HEK293 (cell line): ENCODE measurements around the gene SULT2B1.

Experiments used
- CTCF ChIA-PET: fragments of 350-600 bp; formaldehyde crosslinking; extraction: SDS; loops from one replicate; lab custom pipeline; 2021; ENCODE audit warnings: antibody characterized with exemption; lab: Yijun Ruan, JAX
- POLR2A ChIA-PET: fragments of 300-600 bp; formaldehyde crosslinking; extraction: SDS; loops from one replicate; lab custom pipeline; 2020; ENCODE audit warnings: antibody characterized with exemption, inconsistent platforms; lab: Yijun Ruan, JAX
- H3K27ac ChIP-seq: fragments of 200-500 bp; sonication (Bioruptor generic); 2 replicates; pipeline ENCODE4 v1.5.1; 2014; ENCODE audit warnings: low read depth, low read length, control low read depth, inconsistent platforms; ENCODE audit errors: extremely low read depth
- H3K36me3 ChIP-seq, 2 experiments: fragments of 200-500 bp in 1 of 2; sonication (Bioruptor generic) in 1 of 2; 1 replicate in 1 of 2; 2 replicates in 1 of 2; pipeline ENCODE4 v1.5.1; 2014 to 2017; ENCODE audit warnings: inconsistent platforms in 2 of 2, low read length in 2 of 2; ENCODE audit not compliant: control insufficient read depth in 2 of 2, insufficient read depth in 1 of 2
- H3K4me1 ChIP-seq: fragments of 200-500 bp; sonication (Bioruptor generic); 2 replicates; pipeline ENCODE4 v1.5.1; 2014; ENCODE audit warnings: mild to moderate bottlenecking, low read length, inconsistent platforms; ENCODE audit not compliant: control insufficient read depth, insufficient read depth
- H3K4me3 ChIP-seq: 2 replicates; pipeline ENCODE4 v1.5.1; 2011; ENCODE audit warnings: low read depth, mild to moderate bottlenecking, control low read depth, low read length, moderate library complexity
- H3K9me3 ChIP-seq: fragments of 200-500 bp; sonication (Bioruptor generic); 2 replicates; pipeline ENCODE4 v1.5.1; 2014; ENCODE audit warnings: low read depth, low read length, inconsistent platforms; ENCODE audit not compliant: control insufficient read depth, insufficient read depth
- GLIS1 ChIP-seq: fragments of 450-650 bp; formaldehyde crosslinking; IDR thresholded peaks from 2 replicates; pipeline ENCODE4 v1.5.1; 2016; ENCODE audit warnings: missing biosample characterization, missing genetic modification characterization
- GLIS2 ChIP-seq: fragments of 450-650 bp; formaldehyde crosslinking; IDR thresholded peaks from 2 replicates; pipeline ENCODE4 v1.5.1; 2016; ENCODE audit warnings: missing biosample characterization, missing genetic modification characterization
- MZF1 ChIP-seq: fragments of 450-650 bp; formaldehyde crosslinking; IDR thresholded peaks from 2 replicates; pipeline ENCODE4 v1.5.1; 2017; ENCODE audit warnings: missing biosample characterization, missing genetic modification characterization, borderline replicate concordance
- SALL2 ChIP-seq: fragments of 450-650 bp; formaldehyde crosslinking; IDR thresholded peaks from 2 replicates; pipeline ENCODE4 v1.5.0; 2017; ENCODE audit warnings: missing biosample characterization, mild to moderate bottlenecking, missing genetic modification characterization, borderline replicate concordance
- ZBTB1 ChIP-seq: fragments of 450-650 bp; formaldehyde crosslinking; IDR thresholded peaks from 2 replicates; pipeline ENCODE4 v1.5.1; 2016; ENCODE audit warnings: missing biosample characterization, missing genetic modification characterization
- ZIC2 ChIP-seq: fragments of 450-650 bp; formaldehyde crosslinking; IDR thresholded peaks from 2 replicates; pipeline ENCODE4 v1.5.1; 2016; ENCODE audit warnings: missing biosample characterization, missing genetic modification characterization
- ZNF292 ChIP-seq: fragments of 450-650 bp; formaldehyde crosslinking; IDR thresholded peaks from 2 replicates; pipeline ENCODE4 v1.5.1; 2016; ENCODE audit warnings: low read depth, missing biosample characterization, missing genetic modification characterization, borderline replicate concordance
- ZNF335 ChIP-seq: fragments of 450-650 bp; formaldehyde crosslinking; conservative IDR thresholded peaks from 2 replicates; pipeline ENCODE4 v1.5.1; 2016; ENCODE audit warnings: missing biosample characterization, missing genetic modification characterization
- ZNF670 ChIP-seq: fragments of 450-650 bp; formaldehyde crosslinking; IDR thresholded peaks from 2 replicates; pipeline ENCODE4 v1.5.1; 2016; ENCODE audit warnings: missing biosample characterization, missing genetic modification characterization, low read depth
- ZNF707 ChIP-seq: fragments of 450-650 bp; formaldehyde crosslinking; IDR thresholded peaks from 2 replicates; pipeline ENCODE4 v1.5.1; 2016; ENCODE audit warnings: missing biosample characterization, missing genetic modification characterization
- ZNF768 ChIP-seq: fragments of 450-650 bp; formaldehyde crosslinking; IDR thresholded peaks from 2 replicates; pipeline ENCODE4 v1.5.1; 2018; ENCODE audit warnings: missing biosample characterization, mild to moderate bottlenecking, missing genetic modification characterization
- TF ChIP-seq, protein P1 (sequence below): fragments of 450-650 bp; formaldehyde crosslinking; IDR thresholded peaks from 2 replicates; pipeline ENCODE4 v1.5.1; 2016; ENCODE audit warnings: missing biosample characterization, missing genetic modification characterization
- TF ChIP-seq, protein P2 (sequence below): fragments of 450-650 bp; formaldehyde crosslinking; IDR thresholded peaks from 2 replicates; pipeline ENCODE4 v1.5.1; 2016; ENCODE audit warnings: missing biosample characterization, missing genetic modification characterization
- TF ChIP-seq, protein P3 (sequence below): fragments of 450-650 bp; formaldehyde crosslinking; optimal IDR thresholded peaks from 2 replicates; pipeline ENCODE3; 2016; ENCODE audit warnings: missing biosample characterization, mild to moderate bottlenecking, missing genetic modification characterization

The SULT2B1 gene

DNA sequence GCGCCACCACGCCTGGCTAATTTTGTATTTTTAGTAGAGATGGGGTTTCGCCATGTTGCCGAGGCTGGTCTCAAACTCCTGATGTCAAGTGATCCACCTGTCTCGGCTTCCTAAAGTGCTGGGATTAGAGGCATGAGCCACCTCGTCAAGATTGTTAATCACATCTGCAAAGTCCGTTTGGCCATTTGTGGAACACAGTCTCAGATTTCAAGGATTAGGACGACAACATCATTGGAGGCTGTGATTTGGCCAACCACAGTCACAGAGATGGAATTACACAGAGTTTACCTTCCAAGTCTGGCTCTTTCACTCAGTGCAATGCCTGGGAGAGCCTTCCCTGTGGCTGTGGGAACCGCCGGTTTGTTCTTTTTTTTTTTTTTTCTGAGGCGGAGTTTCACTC, 17.8 kb downstream of the SULT2B1 start (continued):
- no peak for TF ChIP-seq MZF1

DNA sequence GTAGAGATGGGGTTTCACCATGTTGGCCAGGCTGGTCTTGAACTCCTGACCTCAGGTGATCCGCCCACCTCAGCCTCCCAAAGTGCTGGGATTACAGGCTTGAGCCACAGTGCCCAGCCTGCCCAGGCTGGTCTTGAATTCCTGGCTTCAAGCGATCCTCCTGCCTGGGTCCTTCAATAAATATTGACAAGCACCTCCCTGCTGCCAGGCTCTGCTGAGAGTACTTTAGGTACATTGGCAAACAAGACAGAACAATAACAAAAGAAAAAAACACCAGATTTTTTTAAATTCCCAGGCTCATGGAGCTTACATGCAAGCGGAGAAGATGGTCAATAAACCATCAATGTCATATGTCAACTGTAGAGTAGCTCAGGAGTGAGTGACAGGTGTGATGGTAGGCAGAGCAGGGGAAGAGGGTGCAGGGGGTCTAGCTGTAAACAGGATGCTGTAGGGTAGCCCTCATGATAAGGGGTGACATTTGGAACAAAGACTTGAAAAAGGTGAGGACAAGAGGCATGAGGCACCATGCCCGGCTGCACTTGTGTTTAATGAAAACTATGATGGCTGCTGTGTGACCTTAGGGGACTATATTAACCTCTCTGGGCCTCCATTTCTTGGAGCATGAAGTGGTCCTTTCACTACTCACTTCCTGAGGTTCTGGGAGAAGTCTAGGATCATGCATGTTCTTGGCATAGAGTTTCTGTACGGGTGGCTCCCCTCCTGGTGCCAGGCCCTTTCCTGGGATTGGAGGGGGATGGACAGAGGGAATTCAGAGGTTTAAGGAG, 19.6 kb downstream of the SULT2B1 start:
- ChIA-PET POLR2A (interaction anchor here (1.3 kb wide), 1 partner anchor 58 kb away, joined by 4 read pairs; no protein-coding TSS in a partner anchor), CTCF (interaction anchor here (0.7 to 3.7 kb wide), 6 partner anchors 12 to 860 kb away, joined by 3 to 28 read pairs (median 6); no protein-coding TSS in a partner anchor)
- Histone ChIP-seq H3K4me3 (no peak overlapping the region), H3K4me1 (peaks cover 8% of the 10 kb centered on the region), H3K27ac (no peak overlapping the region), H3K36me3 (no peaks in the 10 kb centered on the region), H3K9me3 (no peaks in the 10 kb centered on the region)
- TF ChIP-seq SALL2 (tag by site-specific recombination), result no peak
- TF ChIP-seq ZNF768, result peak; percentile 93

DNA sequence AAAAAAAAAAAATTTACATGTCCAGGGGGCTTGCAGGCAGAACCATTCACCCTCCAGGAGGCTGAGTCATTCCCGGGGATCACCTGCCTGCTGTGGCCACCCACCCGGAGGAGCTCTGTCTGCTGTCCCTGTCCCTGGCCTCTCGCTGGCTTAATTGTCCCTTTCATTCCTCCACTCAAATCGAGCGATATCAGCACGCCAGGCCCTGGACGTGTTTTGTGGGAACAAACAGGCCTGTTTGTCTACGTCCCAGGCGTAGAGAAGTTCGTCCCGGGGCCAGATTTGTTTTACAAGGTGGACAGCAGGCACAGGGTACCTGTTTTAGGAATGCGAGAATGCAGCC, 21.2 kb downstream of the SULT2B1 start:
- H3K9me3 ChIP-seq, result no peaks in the 10 kb centered on the region
- TF ChIP-seq ZNF335 (tag by site-specific recombination) (peak; percentile 21; the same call in 1 of the 2 replicates), ZNF670 (no peak), ZIC2 (peak; percentile 51; the same call in 1 of the 2 replicates), ZBTB1 (tag by site-specific recombination) (no peak), GLIS1 (tag by site-specific recombination) (peak; percentile 75), ZNF292 (no peak), ZNF707 (no peak), GLIS2 (tag by site-specific recombination) (no peak)
- TF ChIP-seq, protein P1, sequence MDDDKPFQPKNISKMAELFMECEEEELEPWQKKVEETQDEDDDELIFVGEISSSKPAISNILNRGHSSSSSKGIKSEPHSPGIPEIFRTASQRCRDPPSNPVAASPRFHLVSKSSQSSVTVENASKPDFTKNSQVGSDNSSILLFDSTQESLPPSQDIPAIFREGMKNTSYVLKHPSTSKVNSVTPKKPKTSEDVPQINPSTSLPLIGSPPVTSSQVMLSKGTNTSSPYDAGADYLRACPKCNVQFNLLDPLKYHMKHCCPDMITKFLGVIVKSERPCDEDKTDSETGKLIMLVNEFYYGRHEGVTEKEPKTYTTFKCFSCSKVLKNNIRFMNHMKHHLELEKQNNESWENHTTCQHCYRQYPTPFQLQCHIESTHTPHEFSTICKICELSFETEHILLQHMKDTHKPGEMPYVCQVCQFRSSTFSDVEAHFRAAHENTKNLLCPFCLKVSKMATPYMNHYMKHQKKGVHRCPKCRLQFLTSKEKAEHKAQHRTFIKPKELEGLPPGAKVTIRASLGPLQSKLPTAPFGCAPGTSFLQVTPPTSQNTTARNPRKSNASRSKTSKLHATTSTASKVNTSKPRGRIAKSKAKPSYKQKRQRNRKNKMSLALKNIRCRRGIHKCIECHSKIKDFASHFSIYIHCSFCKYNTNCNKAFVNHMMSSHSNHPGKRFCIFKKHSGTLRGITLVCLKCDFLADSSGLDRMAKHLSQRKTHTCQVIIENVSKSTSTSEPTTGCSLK (tag by site-specific recombination), result no peak
- TF ChIP-seq, protein P2, sequence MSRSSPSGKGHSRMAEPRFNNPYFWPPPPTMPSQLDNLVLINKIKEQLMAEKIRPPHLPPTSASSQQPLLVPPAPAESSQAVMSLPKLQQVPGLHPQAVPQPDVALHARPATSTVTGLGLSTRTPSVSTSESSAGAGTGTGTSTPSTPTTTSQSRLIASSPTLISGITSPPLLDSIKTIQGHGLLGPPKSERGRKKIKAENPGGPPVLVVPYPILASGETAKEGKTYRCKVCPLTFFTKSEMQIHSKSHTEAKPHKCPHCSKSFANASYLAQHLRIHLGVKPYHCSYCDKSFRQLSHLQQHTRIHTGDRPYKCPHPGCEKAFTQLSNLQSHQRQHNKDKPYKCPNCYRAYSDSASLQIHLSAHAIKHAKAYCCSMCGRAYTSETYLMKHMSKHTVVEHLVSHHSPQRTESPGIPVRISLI (tag by site-specific recombination), result no peak
- TF ChIP-seq, protein P3, sequence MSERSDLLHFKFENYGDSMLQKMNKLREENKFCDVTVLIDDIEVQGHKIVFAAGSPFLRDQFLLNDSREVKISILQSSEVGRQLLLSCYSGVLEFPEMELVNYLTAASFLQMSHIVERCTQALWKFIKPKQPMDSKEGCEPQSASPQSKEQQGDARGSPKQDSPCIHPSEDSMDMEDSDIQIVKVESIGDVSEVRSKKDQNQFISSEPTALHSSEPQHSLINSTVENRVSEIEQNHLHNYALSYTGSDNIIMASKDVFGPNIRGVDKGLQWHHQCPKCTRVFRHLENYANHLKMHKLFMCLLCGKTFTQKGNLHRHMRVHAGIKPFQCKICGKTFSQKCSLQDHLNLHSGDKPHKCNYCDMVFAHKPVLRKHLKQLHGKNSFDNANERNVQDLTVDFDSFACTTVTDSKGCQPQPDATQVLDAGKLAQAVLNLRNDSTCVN (tag by site-specific recombination), result no peak
- H3K4me1 ChIP-seq, result peaks cover 7% of the 10 kb centered on the region
- no peak overlapping the region for H3K4me3 ChIP-seq
- CTCF ChIA-PET, result interaction anchor here (0.7 to 3.7 kb wide), 4 partner anchors 11 to 262 kb away, joined by 3 to 28 read pairs (median 6); no protein-coding TSS in a partner anchor
- no peaks in the 10 kb centered on the region for H3K36me3 ChIP-seq
- POLR2A ChIA-PET, result interaction anchor here (0.6 kb wide), 1 partner anchor 1933 kb away, joined by 3 read pairs; no protein-coding TSS in a partner anchor
- no peak overlapping the region for H3K27ac ChIP-seq
